Esophagus muscularis mucosa (tissue), 4 donors: ENCODE data around the gene PSME3. TPM values are rescaled to one million over a fixed set of nuclear protein-coding genes. Genes with fewer than 3 reads are reported as not detected.
"Not testable (repeated sequence)": the region's sequence is repeated elsewhere in the genome, so short reads cannot be mapped to it uniquely, and the experiment has no call there.

Source experiments
- DNase-seq: peaks from one replicate; pipeline ENCODE4 v3.0.0-alpha.2; 2017; ENCODE audit errors: extremely low spot score
- H3K27ac ChIP-seq, 4 donors: fragments of 200-600 bp; sonication (generic); replicated peaks in 1 of 4; 1 replicate in 3 of 4; 2 replicates in 1 of 4; pipeline ENCODE4 v1.5.1; 2016 to 2019; ENCODE audit warnings: mild to moderate bottlenecking in 1 of 4
- H3K27me3 ChIP-seq, 4 donors: fragments of 200-600 bp; sonication (generic); one replicate each; pipeline versions ENCODE4 v1.5.1 to v1.6.0; 2016 to 2019
- H3K36me3 ChIP-seq, 4 donors: fragments of 200-600 bp; sonication (generic); one replicate each; pipeline ENCODE4 v1.5.1; 2016 to 2019
- H3K4me1 ChIP-seq, 4 donors: fragments of 200-600 bp; sonication (generic); one replicate each; pipeline ENCODE4 v1.5.1; 2016 to 2019
- H3K4me3 ChIP-seq, 4 donors: fragments of 200-600 bp; sonication (generic); 1 replicate in 2 of 4; 2 replicates in 2 of 4; pipeline ENCODE4 v1.5.1; 2016 to 2019; ENCODE audit warnings: mild to moderate bottlenecking in 4 of 4, moderate library complexity in 1 of 4
- H3K9me3 ChIP-seq, 4 donors: fragments of 200-600 bp; sonication (generic); 1 replicate in 3 of 4; 2 replicates in 1 of 4; pipeline ENCODE4 v1.5.1; 2016 to 2019
- EP300 ChIP-seq: sonication (generic); formaldehyde crosslinking; IDR thresholded peaks from one replicate; pipeline ENCODE4 v1.6.1; 2017; ENCODE audit warnings: antibody characterized with exemption
- POLR2A ChIP-seq: fragments of 450-650 bp; IDR thresholded peaks from one replicate; pipeline ENCODE4 v1.6.1; 2017; ENCODE audit warnings: antibody characterized with exemption, moderate library complexity, mild to moderate bottlenecking, low read depth
- POLR2AphosphoS5 ChIP-seq, 2 donors: sonication (generic); formaldehyde crosslinking; IDR thresholded peaks; one replicate each; pipeline ENCODE4 v1.6.1; 2017; ENCODE audit warnings: antibody characterized with exemption in 2 of 2
- WGBS: methylation state at CpG from one replicate; pipeline ENCODE4 v1.1.5; 2018; 5-methylcytosine and 5-hydroxymethylcytosine counted together
- intact Hi-C: fragments of 100-400 bp; cut with DNase I; formaldehyde crosslinking; loops from one replicate; pipeline ENCODE4 v1.15.1; 2023
- total RNA-seq, 4 donors: library from RNA; depleted of rRNA; stranded (reverse); fragments of >200 nt; gene quantifications; one replicate each; pipeline versions ENCODE4 v1.1.0 to v1.2.1, GENCODE V29; 2016
- TF ChIP-seq, protein P1 (sequence below), 3 experiments: fragments of 200-600 bp in 2 of 3; fragments of 450-650 bp in 1 of 3; sonication (generic) in 2 of 3; IDR thresholded peaks; one replicate each; pipeline ENCODE4 v1.5.1; 2017 to 2019; ENCODE audit warnings: antibody characterized with exemption in 3 of 3, mild to moderate bottlenecking in 2 of 3, moderate library complexity in 1 of 3

Gene PSME3
- total RNA-seq, 4 donors from 2014 or later: 68.9 to 91.5 (median 77.2) TPM

- WGBS: 44% methylated on average over 5 of the region's 15 CpGs
- H3K4me1 ChIP-seq: peaks cover 3 to 76% (median 69%) of the 10 kb centered on the region in 4 donors
These were observed 19.2 kb downstream of the PSME3 start for GRCh38 chr17:42852351-42852750.

GRCh38 chr17:42853004-42853403, 19.8 kb downstream of the PSME3 start:
- TF ChIP-seq, protein P1, sequence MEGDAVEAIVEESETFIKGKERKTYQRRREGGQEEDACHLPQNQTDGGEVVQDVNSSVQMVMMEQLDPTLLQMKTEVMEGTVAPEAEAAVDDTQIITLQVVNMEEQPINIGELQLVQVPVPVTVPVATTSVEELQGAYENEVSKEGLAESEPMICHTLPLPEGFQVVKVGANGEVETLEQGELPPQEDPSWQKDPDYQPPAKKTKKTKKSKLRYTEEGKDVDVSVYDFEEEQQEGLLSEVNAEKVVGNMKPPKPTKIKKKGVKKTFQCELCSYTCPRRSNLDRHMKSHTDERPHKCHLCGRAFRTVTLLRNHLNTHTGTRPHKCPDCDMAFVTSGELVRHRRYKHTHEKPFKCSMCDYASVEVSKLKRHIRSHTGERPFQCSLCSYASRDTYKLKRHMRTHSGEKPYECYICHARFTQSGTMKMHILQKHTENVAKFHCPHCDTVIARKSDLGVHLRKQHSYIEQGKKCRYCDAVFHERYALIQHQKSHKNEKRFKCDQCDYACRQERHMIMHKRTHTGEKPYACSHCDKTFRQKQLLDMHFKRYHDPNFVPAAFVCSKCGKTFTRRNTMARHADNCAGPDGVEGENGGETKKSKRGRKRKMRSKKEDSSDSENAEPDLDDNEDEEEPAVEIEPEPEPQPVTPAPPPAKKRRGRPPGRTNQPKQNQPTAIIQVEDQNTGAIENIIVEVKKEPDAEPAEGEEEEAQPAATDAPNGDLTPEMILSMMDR (IDR thresholded peaks at IDR 0.05): peak in 1 of 3 experiments; percentile 17
- TF ChIP-seq POLR2A (no peak), POLR2AphosphoS5 (IDR thresholded peaks at IDR 0.05) (peak; percentile 68 to 69), EP300 (no peak)
- no peak for DNase-seq
- Histone ChIP-seq H3K4me1 (peaks cover 3 to 74% (median 69%) of the 10 kb centered on the region in 4 donors), H3K36me3 (peaks cover 0 to 27% (median 10%) of the 10 kb centered on the region in 4 donors), H3K9me3 (no peaks in the 10 kb centered on the region), H3K27ac (peak overlapping the region; percentile 86 to 89 (median 88)), H3K4me3 (peak overlapping the region; percentile 59 to 69 (median 62)), H3K27me3 (no peaks in the 10 kb centered on the region)
- 11% methylated on average over 4 of the region's 4 CpGs for WGBS
- intact Hi-C loops: no loop called here

More at GRCh38 chr17:42852351-42852750, 19.2 kb downstream of the PSME3 start:
- Histone ChIP-seq H3K4me3 (peak overlapping the region; percentile 59 to 69 (median 62)), H3K27ac (peak overlapping the region; percentile 86 to 89 (median 88)), H3K36me3 (peaks cover 0 to 26% (median 8%) of the 10 kb centered on the region in 4 donors), H3K27me3 (no peaks in the 10 kb centered on the region), H3K9me3 (no peaks in the 10 kb centered on the region)
- TF ChIP-seq POLR2AphosphoS5 (IDR thresholded peaks at IDR 0.05): peak in 1 of 2 donors; percentile 48
- TF ChIP-seq EP300: no peak
- no peak for DNase-seq
- intact Hi-C loops: no loop called here

DNA sequence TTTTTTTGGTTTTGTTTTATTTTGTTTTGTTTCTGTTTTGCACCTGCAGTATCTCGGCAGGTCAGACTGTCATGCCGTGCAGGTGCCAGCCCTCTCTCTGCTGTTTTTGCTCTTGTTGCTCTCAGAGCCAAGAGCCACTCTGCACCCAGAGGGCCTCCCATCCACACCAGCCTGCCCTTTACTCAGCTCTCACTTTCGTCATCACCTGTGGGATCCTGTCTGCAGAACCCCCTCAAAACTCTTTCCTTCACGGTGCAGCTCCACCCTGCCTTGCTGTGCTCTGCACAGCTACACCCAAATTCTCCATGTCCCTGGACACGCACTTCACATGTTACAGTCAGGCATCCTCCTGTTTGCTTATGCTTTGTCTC, 20.4 kb downstream of the PSME3 start:
- no peaks in the 10 kb centered on the region for H3K27me3 ChIP-seq
- H3K4me3 ChIP-seq: peak overlapping the region; percentile 59 to 69 (median 62)
- peaks cover 0 to 27% (median 12%) of the 10 kb centered on the region in 4 donors for H3K36me3 ChIP-seq
- no peak for TF ChIP-seq POLR2AphosphoS5 (IDR thresholded peaks at IDR 0.05)
- TF ChIP-seq, protein P1 (IDR thresholded peaks at IDR 0.05): no peak
- TF ChIP-seq EP300: no peak
- no peak for TF ChIP-seq POLR2A
- intact Hi-C loops: no loop called here
- H3K27ac ChIP-seq: peak overlapping the region; percentile 86 to 89 (median 88)
- peaks cover 3 to 74% (median 69%) of the 10 kb centered on the region in 4 donors for H3K4me1 ChIP-seq
- H3K9me3 ChIP-seq: no peaks in the 10 kb centered on the region
- WGBS: 36% methylated on average over 5 of the region's 5 CpGs
- no peak for DNase-seq

DNA sequence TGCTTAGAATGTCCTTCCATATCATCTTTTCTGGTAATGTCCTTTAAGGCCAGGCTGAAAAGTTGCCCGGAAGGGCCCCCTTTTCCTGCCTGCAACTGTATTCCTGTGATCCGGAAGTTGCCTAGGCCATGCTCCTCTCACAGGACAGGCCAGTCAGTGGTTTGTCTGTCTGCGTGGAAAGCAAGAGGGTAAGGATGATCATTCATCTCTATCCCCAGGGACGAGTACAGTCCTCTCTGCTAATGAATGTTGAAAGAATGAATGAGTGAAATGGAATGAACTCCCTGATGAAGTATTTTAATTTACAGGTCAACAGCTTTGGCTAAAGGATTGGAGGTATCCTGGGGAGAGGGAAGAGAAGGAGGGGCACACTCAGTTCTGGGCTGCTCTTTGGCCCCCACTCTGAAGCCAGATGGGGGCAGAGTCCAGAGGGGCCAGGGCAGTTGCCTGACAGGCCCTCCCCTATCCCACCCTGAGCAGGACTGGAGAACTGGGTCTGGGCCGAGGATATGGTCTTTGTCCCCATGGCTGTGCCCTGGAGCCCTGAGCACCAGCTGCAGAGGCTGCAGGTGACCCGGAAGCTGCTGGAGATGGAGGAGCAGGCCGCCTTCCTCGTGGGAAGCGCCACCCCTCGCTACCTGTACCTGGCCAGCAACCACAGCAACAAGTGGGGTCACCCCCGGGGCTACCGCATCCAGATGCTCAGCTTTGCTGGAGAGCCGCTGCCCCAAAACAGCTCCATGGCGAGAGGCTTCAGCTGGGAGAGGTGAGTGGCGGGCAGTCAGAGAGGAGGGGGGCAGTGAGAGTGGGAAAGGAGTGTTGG, 21.0 kb downstream of the PSME3 start:
- no peaks in the 10 kb centered on the region for H3K27me3 ChIP-seq
- peak overlapping the region; percentile 59 to 69 (median 62) for H3K4me3 ChIP-seq
- TF ChIP-seq, protein P1 (IDR thresholded peaks at IDR 0.05): no peak
- TF ChIP-seq POLR2A: no peak
- TF ChIP-seq POLR2AphosphoS5 (IDR thresholded peaks at IDR 0.05): no peak
- TF ChIP-seq EP300: no peak
- peaks cover 0 to 30% (median 14%) of the 10 kb centered on the region in 4 donors for H3K36me3 ChIP-seq
- 34% methylated on average over 7 of the region's 15 CpGs for WGBS
- no peaks in the 10 kb centered on the region for H3K9me3 ChIP-seq
- DNase-seq: no peak
- intact Hi-C loops: no loop called here
- peak overlapping the region; percentile 86 to 89 (median 88) for H3K27ac ChIP-seq
- H3K4me1 ChIP-seq: peaks cover 3 to 71% (median 63%) of the 10 kb centered on the region in 4 donors

DNA sequence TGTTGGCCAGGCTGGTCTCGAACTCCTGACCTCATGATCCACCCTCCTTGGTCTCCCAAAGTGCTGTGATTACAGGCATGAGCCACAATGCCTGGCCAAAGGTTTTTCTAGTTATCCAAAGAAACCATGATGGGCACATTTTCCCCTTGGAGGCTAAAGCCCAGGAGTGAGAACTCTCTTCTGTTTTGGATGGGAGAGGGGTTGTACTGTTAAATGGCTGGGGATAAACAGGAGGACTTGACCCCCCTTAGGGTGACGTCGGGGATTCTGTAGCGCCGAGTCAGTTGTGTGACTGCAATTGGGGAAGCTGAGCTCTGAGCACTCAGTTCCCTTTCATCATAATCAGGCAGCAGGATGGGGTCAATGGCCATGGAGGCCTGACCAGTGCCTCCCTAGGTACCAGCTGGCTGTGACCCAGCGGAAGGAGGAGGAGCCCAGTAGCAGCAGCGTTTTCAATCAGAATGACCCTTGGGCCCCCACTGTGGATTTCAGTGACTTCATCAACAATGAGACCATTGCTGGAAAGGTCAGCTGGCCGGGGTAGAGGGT, 21.9 kb downstream of the PSME3 start:
- intact Hi-C loops: no loop called here
- Histone ChIP-seq H3K27me3 (no peaks in the 10 kb centered on the region), H3K9me3 (no peaks in the 10 kb centered on the region), H3K4me1 (peaks cover 3 to 62% (median 54%) of the 10 kb centered on the region in 4 donors), H3K4me3 (peak overlapping the region; percentile 59 to 69 (median 62)), H3K36me3 (peaks cover 0 to 35% (median 16%) of the 10 kb centered on the region in 4 donors), H3K27ac (peak overlapping the region; percentile 60 to 89 (median 87))
- DNase-seq: no peak
- no peak for TF ChIP-seq POLR2A
- no peak for TF ChIP-seq POLR2AphosphoS5 (IDR thresholded peaks at IDR 0.05)
- TF ChIP-seq, protein P1 (IDR thresholded peaks at IDR 0.05): no peak
- TF ChIP-seq EP300: no peak
- 40% methylated on average over 6 of the region's 8 CpGs for WGBS

- peak overlapping the region; percentile 60 to 89 (median 87) for H3K27ac ChIP-seq
These were observed 22.9 kb downstream of the PSME3 start for GRCh38 chr17:42856093-42856492.

DNA sequence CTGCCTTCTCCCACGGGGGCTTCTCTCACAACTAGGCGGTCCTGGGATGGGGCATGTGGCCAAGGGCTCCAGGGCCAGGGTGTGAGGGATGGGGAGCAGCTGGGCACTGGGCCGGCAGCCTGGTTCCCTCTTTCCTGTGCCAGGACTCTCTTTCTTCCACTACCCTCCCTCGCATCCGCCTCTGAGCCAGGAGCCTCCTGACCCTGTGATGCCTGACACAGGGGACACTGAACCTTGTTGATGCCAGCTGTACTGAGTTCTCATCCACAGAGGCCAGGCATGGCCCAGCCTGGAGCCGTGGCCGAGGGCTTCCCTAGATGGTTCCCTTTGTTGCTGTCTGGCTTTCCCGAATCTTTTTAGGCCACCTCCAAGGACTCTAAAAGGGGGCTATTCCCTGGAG, 23.3 kb downstream of the PSME3 start:
- intact Hi-C loops, DNase-seq, H3K4me3 ChIP-seq, H3K27me3 ChIP-seq, H3K9me3 ChIP-seq: not testable (repeated sequence)
- WGBS: 45% methylated on average over 4 of the region's 8 CpGs
- Histone ChIP-seq H3K27ac (peak overlapping the region; percentile 60 to 89 (median 87)), H3K36me3 (peaks cover 0 to 37% (median 16%) of the 10 kb centered on the region in 4 donors), H3K4me1 (peaks cover 3 to 53% (median 43%) of the 10 kb centered on the region in 4 donors)

More at GRCh38 chr17:42856093-42856492, 22.9 kb downstream of the PSME3 start:
- intact Hi-C loops, H3K9me3 ChIP-seq, H3K27me3 ChIP-seq, DNase-seq: not testable (repeated sequence)
- peaks cover 0 to 37% (median 16%) of the 10 kb centered on the region in 4 donors for H3K36me3 ChIP-seq
- H3K4me3 ChIP-seq: peak overlapping the region in 2 of 4 donors; percentile 59 to 64
- peaks cover 3 to 53% (median 44%) of the 10 kb centered on the region in 4 donors for H3K4me1 ChIP-seq
- 33% methylated on average over 3 of the region's 8 CpGs for WGBS
